ENCODE results near the gene GHR. TPM values are rescaled to one million over a fixed set of nuclear protein-coding genes. Genes with fewer than 3 reads are reported as not detected.

Gene GHR
- polyA plus RNA-seq, 1 donor from 2014 or later, result 0.31 TPM

GRCh38 chr5:42526179-42526578 lies 102.9 kb downstream of the GHR start:
- Histone ChIP-seq H3F3A (ENCODE audit: insufficient read depth, low read length, poor library complexity, severe bottlenecking) (no peaks in the 10 kb centered on the region), H4K20me1 (ENCODE audit: insufficient read depth) (no peaks in the 10 kb centered on the region), H3K79me2 (replicated peaks; ENCODE audit: insufficient read depth, low read length) (no peaks in the 10 kb centered on the region), H2AFZ (ENCODE audit: low read depth, low read length) (no peak overlapping the region), H3K36me3 (ENCODE audit: insufficient read depth, low read length) (no peaks in the 10 kb centered on the region), H3K27me3 (ENCODE audit: insufficient read depth, low read depth, low read length) (no peaks in the 10 kb centered on the region), H3K9me2 (ENCODE audit: insufficient read depth, low read length) (no peaks in the 10 kb centered on the region), H3K9ac (ENCODE audit: low read length) (no peak overlapping the region), H3K4me3 (ENCODE audit: low read length) (no peak overlapping the region), H3K9me3 (ENCODE audit: low read length) (no peaks in the 10 kb centered on the region), H3K27ac (ENCODE audit: low read length) (no peak overlapping the region), H3K4me2 (ENCODE audit: low read length) (no peak overlapping the region)
- TF ChIP-seq TAF1 (IDR thresholded peaks at IDR 0.05; ENCODE audit: low read depth) (no peak), RAD21 (conservative IDR thresholded peaks at IDR 0.05) (no peak), EP300 (conservative IDR thresholded peaks at IDR 0.05; ENCODE audit: poor library complexity, severe bottlenecking) (no peak), REST (IDR thresholded peaks at IDR 0.05; ENCODE audit: borderline replicate concordance) (no peak), POLR2AphosphoS5 (IDR thresholded peaks at IDR 0.05) (no peak), SMC3 (conservative IDR thresholded peaks at IDR 0.05; ENCODE audit: poor library complexity) (no peak), MXI1 (conservative IDR thresholded peaks at IDR 0.05; ENCODE audit: poor library complexity, severe bottlenecking) (no peak), CTCF (IDR thresholded peaks at IDR 0.05; ENCODE audit: poor library complexity, severe bottlenecking) (no peak), EZH2 (IDR thresholded peaks at IDR 0.05; ENCODE audit: borderline replicate concordance, insufficient read depth, low read length, poor library complexity, severe bottlenecking) (no peak)

GRCh38 chr5:42531611-42532010 lies 108.4 kb downstream of the GHR start:
- no peak overlapping the region for H2AFZ ChIP-seq (ENCODE audit: low read depth, low read length)
- no peaks in the 10 kb centered on the region for H4K20me1 ChIP-seq (ENCODE audit: insufficient read depth)
- H3K27me3 ChIP-seq (ENCODE audit: insufficient read depth, low read depth, low read length), result no peaks in the 10 kb centered on the region
- H3K9me3 ChIP-seq (ENCODE audit: low read length), result no peaks in the 10 kb centered on the region
- no peak overlapping the region for H3K27ac ChIP-seq (ENCODE audit: low read length)
- no peaks in the 10 kb centered on the region for H3K9me2 ChIP-seq (ENCODE audit: insufficient read depth, low read length)
- no peaks in the 10 kb centered on the region for H3K79me2 ChIP-seq (replicated peaks; ENCODE audit: insufficient read depth, low read length)
- H3F3A ChIP-seq (ENCODE audit: insufficient read depth, low read length, poor library complexity, severe bottlenecking), result no peaks in the 10 kb centered on the region
- no peaks in the 10 kb centered on the region for H3K36me3 ChIP-seq (ENCODE audit: insufficient read depth, low read length)
- TF ChIP-seq POLR2AphosphoS5 (IDR thresholded peaks at IDR 0.05) (no peak), CTCF (IDR thresholded peaks at IDR 0.05; ENCODE audit: poor library complexity, severe bottlenecking) (no peak)
- no peak overlapping the region for H3K9ac ChIP-seq (ENCODE audit: low read length)
- H3K4me3 ChIP-seq (ENCODE audit: low read length), result no peak overlapping the region
- no peak overlapping the region for H3K4me2 ChIP-seq (ENCODE audit: low read length)

Data from neural cell (in vitro differentiated cells).